Germinal center (tissue), 1 donor: ENCODE results near the gene FTCDNL1.

ENCODE experiments used
- DNase-seq: peaks from one replicate; pipeline ENCODE4 v3.0.0; 2012; ENCODE audit warnings: mixed read lengths, low spot score

Gene FTCDNL1

DNA sequence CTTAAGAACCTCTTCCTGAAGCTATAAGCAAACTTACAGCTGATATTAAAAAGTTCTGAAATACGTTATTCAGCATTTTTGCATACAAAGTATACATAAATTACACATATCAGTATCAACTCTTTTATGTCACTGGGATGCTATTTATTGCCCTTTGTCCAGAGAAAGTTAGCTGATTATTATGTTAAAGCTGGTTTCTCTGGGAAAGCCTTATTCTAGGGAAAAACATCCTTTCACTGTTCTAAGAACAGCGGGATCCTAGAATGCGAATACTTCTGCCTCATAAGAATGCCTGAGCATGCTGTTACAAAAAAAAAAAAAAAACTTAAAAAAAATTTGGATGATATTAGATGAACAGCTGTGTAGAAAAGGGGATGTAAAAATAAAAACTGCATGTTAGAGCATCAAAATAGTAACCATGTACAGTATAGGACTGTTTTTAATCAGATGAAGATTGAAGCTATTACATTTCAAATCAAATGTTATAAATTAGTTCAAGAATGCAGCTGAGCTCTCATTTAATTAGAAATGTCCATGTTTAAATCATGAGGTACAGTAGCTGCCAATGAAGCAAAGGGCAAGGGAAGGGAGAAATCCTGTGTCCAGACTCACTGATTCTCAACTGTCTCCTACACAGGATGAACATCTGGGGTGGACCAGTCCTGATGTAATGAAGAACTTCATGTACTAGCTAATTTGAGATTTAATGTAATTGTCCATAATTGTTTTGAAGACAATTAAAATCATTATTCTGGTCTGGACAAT is 8.2 kb downstream of the FTCDNL1 start:
- no peak for DNase-seq

DNA sequence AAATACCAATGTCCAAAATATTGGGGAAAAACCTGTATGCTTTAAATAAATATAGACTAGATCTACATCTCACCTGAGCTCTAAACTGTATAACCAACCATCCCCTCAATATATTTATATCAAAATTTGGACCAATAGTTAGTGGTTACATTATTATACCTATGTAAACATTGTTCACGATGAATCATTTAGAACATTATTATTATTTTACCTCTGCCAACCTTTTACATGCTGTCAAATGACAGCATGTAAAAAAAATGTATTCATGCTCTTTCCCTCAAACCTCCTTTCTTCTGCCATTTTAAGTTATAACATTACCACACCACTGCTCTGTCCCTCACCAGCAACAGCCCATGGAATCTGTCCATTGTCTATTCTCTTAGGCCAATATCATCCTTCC is 9.6 kb downstream of the FTCDNL1 start:
- no peak for DNase-seq

DNA sequence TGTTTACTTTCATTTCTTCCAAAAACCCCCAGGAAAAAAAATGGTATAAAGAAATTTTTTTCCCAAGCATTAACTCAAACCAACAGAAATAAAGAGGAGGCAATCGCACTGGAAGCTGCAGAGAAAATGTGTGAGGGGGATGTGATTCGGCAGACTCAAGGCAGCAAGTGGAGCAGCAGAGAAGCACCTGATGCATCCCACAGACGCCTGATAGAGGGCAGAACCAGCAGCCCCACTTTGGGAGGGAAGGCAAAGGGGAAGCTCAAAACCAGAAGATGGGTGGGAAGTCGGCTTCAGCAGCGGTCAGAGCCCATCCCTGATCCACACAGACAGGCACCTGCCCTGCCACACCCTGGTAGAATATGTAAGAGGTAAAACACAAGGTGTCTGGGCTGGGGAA is 12.6 kb downstream of the FTCDNL1 start:
- DNase-seq = no peak

DNA sequence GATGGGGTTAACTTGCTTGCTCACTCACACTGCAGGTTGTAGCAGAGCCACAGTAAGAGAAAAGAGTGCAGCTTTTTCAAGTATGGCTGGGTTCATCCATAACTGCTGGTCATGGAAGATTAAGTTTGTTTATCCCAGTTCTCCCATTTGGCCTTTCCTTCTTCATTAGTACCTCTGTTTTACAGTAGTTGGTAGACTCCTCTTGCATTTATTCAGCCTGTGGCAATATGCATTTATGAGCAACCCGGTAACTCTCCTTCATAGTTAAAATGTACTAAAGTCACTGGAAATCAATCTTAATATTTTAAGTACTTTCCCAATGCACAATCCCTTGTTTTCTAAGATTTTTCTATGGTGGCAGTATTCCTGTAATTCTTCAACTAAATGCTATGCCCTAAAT is 14.0 kb downstream of the FTCDNL1 start:
- DNase-seq = no peak

DNA sequence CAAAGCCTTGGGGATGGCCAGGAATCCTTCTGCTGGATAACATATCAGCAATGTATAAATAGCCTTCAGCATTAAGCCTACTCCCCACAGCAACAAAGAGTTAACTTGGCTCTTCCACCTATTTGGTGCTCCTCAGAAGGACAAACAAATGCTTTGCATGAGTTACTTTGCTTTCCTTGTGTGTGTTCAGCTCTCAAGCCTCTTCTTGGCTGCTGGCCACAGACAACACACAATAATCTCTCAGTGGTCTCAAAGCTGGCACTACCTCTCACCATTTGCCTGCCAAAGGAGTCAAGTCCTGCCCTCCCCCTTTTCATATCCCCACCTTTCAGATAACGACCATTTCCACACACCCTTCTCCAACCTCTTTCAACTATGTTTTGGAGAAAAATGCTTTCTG is 17.5 kb downstream of the FTCDNL1 start:
- no peak for DNase-seq

DNA sequence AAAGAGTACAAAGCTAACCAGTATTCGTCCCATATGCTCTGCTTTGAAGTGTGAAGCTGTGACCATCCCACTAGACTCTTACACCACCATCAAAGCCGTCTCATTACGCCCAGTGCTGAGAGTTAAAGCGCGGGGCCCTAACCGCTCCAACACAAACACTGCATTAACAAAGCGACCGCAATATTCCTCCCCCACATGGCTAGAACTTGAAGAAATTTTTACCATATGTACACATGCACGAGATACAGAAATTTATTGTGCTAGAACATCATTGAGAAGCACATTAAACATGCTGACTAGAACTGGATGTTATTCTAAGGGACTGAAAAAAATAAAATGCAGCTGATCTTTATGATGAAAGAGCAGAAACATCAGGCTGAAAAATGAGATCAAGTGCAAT is 20.5 kb downstream of the FTCDNL1 start:
- DNase-seq = no peak

DNA sequence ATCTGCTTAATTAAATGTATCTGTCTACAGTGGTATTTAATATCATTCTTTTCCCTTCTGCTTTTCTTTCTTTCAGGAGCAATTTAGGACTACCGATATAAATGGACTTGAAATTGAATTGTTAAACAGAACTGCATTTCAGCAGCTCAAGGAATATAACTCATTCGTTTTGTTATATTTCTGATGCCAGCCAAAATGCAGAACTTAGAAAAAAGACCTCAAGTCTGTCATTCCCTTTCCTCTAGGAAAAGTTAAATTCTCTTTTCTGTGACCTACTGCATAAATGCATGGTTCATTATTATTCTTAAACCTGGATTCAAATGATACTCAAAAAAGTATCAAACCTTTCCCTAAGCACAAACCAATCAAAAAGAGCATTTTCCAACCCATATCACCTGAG is 21.4 kb downstream of the FTCDNL1 start:
- DNase-seq = no peak

DNA sequence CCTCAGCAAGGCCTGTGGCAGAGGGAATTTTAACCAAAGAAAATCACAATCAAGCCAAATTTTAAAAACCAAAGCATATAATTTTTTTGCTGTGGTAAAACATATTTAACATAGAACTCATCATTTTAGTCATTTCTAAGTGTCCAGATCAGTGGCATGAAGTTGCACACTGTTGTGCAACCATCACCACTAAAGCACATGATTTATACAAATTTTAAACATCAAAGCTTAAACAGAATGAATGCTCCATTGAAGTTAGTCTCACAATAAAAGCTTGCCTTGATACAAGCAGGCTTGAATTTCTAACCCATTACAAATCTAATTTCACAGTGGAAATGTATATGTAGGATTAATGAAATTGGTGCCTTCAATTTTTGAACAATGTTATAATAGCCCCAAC is 31.2 kb downstream of the FTCDNL1 start:
- DNase-seq = no peak

DNA sequence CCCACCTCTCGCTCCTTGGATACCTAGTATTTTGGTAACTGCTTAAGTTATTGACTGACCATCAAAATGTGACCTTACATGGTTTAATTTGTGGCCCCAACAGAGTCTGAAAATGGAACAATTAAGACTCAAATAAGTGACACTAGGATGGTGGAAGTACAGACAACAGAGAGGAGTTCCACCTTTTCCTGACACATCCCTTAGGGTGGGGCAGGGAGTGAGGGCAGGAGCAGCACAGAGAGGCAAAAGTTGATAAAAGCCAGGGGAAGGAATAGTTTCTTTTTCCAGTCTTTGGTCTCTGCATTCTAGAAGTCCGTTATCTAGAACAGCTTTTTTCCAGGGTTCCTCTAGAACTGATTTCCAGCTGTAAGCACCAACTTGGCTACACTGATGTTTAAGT is 32.2 kb downstream of the FTCDNL1 start:
- no peak for DNase-seq

DNA sequence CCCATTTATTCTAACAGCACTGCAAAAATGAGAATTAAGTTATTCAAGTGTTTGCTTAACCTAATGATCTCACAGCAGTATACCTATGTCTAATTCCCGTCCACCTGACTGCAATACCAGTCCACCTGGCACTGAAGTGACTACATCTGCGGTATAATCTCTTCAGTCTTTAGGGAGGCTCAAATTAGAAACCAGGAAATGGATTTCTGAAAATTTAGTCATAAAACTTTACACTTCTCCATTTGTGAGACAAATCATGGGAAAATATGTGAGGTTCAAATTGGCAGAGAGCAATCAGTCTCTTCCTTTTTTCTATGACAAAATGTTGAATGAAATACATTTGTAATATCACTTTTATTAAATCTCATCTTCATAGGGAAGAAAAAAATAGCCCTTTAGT is 33.0 kb downstream of the FTCDNL1 start:
- DNase-seq = no peak

DNA sequence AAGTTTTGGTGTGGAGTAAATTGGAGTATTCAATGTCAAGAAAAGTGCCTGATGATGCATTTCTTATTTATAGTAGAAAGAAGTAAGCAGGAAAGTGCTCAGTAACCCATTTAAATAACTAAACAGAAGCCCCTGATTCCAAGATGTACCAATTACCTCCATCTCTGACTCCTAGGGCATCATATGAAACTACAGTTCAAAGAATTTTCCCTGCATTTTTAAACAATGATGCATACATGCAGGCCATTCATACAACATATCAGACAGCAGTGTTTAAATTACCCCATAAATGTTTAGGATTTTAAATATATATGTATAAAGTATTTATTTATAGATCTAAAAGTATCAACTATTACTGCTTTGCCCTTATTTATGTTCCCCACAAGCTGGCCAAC is 36.2 kb downstream of the FTCDNL1 start:
- no peak for DNase-seq

DNA sequence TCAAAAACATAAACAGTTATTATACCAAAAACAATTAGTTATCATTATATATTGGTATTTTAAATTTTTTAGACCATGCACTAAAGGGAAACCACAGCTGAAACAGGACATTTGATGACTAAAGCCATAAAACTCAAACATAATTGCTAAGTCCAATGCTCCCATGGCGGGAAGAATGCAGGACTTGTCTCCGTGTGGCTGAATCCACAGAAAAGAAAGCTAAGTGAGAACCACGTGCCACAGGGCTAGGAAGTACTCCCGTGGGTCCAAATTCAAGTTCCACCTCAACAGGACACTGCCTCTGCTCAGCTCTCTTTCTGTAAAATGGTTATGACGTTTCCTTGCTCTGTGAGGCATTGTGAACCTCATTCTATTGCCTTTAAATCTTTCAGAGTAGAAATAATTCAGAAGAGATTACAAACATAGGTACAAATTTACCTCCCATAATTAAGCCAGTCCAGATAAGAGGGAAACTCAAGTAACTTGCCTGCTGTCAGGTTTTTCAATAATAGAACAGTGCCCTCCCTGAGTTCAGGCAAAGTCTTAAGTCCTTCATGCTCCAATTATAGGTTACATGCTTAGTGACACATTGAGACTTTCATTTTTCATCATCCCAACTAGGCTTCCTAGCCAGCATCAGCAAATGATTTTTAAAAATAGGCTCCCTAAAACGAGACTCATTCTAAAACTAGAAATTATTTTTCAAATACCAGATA is 36.7 kb downstream of the FTCDNL1 start:
- no peak for DNase-seq

DNA sequence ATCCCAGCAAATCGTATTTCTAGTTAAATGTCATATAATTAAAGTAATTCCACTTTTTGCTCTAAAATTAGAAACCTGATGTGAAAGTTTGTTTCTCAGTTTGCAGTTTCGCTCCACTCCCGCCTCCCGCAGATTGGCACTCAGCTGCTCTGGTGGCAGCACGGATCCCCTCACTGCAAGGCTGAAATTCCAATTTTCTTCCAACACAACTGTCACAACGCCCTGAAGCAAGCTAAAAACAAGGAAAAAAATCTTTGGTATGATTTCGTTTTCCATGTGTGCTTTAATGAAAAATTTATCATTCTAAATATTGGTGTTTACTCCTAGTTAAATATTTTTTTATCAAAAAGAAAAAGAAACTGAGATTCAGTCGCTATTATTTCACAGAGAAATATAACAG is 38.5 kb downstream of the FTCDNL1 start:
- no peak for DNase-seq

DNA sequence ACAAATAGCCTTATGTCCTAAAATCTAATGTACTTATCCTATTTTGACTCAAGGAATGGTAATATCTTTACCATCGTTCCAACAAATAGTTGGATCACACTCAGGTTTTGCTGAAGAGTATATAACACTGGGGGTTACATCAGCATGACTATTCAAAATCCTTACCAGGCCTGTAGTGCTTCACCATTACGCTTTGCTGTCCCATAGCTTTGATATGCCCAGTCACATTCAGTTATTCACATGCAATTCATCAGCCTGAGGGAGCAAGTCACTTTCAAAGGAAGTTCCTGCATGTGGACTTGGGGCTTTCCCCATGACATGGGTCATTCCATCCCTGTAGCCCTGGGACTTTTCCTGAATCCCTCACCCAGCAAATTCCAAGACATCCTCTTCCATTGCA is 39.6 kb downstream of the FTCDNL1 start:
- DNase-seq = no peak

DNA sequence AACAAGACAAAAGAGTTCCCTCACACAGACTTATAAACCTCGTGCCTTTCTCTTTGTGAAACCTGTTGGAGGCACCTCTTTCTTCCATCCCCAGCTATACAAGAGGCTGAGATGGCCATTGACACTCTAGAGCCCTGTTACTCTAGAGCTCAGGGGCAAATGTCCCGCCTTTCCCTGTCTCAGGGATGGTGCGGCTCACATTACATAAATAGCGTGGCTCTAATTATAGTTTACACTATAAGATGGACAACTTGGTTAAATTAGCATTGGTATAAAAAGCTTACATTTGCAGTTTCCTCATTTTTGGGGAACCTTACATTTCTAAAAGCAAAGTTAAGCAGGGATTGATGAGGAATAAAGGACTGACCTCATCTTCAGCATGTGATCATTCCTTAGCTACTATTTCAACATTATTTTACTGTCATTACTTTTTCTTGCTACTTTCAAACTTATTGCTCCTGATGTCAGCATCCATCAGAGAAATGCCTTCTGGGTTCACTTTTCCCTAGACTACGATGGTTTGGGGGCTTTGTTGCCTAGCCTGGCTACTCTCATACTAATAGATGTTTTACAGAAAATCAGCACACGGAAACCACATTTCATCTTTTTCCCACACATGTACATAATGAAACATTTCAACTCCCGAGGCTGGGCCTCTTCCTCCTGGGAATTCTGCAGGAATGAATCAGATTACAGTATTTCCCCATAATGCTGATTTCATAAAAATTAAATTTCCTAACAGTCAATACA is 40.4 kb downstream of the FTCDNL1 start:
- DNase-seq = no peak

DNA sequence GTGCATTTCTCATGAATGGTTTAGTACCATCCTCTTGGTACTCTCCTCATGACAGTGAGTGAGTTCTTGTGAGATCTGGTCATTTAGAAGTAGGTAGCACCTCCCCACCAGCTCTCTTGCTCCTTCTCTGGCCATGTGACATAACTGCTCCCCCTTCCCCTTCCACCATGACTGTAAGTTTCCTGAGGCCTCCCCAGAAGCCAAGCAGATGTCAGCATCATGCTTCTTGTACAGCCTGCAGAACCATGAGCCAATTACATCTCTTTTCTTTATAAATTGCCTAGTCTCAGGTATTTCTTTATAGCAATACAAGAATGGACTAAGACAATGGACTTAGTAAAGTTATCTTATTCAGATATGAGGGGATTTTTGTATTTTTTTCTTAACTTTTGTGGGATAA is 43.0 kb downstream of the FTCDNL1 start:
- DNase-seq = no peak

DNA sequence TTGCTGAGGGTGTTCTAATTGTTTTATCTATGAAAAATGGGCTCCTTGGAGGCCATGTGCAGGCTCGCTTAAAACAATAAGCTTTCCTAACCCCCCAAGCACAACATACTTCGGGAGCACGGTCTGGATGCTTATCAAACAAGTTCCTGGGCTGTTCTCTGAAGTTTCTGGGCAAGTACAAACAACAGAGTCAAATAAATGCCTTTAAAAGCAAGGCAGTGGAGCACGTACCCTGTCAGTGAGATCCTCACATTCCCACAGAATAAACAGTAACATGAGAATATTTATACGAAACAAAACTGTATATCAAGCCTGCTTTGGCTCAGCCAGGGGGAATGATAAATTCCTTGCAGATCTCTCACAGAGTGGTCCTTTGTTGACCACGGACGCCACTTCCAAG is 44.8 kb downstream of the FTCDNL1 start:
- DNase-seq = no peak

DNA sequence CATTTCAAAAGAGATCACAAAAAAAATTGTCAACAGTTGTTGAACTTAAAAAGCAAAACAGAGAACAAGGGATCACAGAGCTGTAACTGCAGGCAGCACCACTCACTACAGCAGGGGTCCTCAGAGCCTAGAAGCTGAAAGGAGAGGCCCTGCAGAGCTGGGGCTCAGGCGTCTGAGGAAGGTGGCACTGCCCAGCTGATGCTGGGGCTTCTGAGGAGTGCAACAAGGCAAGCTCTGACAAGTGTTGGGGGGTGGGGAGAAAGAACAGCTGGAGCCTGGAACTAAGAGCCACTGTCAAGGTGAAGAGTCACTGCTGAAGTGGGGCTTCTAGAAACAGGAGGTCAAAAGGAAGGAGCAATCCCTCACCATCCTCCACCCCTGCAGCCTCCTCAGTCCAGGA is 46.2 kb downstream of the FTCDNL1 start:
- no peak for DNase-seq

DNA sequence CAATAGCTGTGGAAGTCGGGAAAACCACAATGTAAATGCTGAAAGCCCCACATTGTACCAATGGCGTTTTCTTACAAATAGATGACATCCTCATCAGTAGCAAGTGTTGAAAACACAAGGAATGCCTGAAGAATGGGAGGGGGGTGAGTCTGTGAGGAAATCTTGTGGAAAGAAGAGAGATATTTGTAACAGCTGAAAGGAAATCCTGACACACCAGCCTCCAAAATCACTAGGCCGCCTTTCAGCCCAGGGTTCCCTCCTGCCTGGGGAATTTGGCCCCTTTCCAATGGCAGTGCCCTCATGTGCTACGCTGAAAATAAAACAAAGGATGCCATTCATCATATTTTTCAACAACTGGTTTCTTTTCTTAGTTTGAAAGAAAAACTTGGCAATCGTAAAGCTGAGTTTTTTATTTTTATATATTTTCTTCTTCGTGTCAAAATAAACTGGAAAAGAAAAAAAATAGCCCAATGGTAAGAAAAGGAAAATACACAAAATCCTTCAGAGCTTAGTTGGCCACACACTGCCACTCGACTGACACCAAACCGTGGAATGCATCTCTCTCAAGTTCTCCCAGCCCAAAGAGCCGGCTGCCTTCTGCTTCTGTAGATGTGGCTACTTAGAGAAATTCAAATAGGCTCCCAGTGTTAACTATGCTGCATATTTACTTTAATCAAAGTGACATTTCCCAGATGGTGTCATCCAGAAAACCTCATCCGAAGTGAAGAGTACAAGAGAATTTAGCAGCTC is 52.0 kb downstream of the FTCDNL1 start:
- no peak for DNase-seq

DNA sequence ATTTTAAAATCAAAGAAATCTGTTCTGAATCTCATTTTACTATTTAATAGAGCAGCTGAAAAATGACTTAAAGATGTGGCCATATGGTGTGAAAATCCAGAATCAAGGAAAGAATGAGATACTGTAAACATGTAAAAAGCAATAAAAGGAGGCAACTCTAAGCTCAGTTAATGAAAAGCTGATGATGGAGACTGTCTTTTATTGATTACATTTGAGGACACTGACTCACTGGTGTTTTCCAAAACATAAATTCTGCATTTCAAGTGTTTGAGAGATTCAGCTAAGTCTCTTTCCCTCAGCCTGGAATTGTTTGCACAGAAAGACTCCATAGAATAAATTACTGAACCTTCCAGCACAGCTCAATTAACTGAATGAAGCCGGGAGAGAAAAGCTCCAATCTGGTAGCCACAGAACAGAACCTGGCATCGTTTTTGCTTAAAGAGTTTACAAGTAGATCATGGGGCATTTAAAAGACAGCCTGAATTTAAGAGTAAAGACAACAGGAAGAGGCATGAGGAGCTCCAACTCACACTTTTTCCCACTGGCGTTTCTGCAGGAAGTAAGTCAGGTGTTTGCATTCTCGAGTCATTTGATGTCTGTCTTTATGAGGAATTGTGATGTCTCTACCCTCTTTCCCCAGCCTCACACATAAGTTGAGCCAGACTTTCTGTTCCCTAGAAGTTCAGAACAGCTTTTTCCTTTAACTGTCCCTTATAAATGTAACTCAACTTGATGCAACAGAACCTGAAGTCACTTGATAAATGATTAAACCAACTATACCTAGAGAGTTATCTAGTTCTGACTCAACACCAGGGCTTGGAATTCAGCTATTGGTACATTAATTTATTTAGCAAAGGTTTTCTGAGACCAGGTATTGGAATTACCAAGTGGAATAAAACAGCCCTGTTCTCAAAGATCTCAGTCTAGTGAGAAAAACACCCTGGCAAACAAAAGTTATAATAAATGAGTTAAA is 53.3 kb downstream of the FTCDNL1 start:
- no peak for DNase-seq

DNA sequence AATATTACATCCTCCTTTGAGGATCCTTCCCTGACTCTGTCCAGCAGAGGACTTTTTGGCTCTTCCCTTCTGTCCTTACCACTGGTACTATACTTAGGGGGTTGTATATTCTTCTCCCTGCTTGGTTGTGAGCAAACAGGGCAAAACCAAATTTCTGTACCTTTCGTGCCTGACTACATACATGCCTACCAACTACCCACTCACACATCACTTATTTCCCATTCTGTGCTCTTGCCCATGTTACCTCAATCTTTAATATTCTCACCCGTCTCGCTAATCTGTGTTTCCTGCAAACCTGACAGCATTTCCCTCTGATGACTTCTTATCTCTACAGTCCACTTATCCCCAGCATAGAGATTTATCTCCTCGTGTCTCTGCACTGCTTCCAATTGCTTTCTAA is 58.6 kb downstream of the FTCDNL1 start:
- no peak for DNase-seq
